GM18873 (cell line): ENCODE measurements around the gene DYNLRB1.
"Not testable (repeated sequence)": the region's sequence is repeated elsewhere in the genome, so short reads cannot be mapped to it uniquely, and the experiment has no call there.

Experiments used
- ATAC-seq: cut with Tn5 transposase; IDR thresholded peaks from one replicate; pipeline ENCODE4 v1.9.1; 2021; ENCODE audit warnings: mild to moderate bottlenecking, moderate library complexity, moderate number of reproducible peaks; ENCODE audit not compliant: unreplicated experiment, low FRiP score

DYNLRB1 gene

DNA sequence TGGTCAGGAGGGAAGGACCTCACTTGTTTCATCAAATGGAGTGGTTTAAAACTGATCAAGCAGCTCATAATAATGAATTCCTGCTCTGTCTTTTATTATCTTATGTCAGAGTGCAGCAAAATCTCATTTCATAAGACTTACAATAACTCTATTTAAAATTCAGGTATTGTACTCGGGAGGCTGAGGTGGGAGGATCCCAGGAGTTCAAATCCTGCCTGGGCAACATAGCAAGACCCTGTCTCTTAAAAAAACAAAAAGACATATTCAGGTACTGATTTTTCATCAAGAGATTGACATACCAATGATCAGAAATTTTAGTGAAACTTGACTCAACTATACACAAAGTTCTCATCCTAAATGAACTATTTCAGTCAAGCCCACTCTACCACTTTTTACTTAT is 5.6 kb upstream of the DYNLRB1 start:
- ATAC-seq, result no peak

- ATAC-seq, result no peak
These were observed 4.3 kb upstream of the DYNLRB1 start for GRCh38 chr20:34511891-34512265.

DNA sequence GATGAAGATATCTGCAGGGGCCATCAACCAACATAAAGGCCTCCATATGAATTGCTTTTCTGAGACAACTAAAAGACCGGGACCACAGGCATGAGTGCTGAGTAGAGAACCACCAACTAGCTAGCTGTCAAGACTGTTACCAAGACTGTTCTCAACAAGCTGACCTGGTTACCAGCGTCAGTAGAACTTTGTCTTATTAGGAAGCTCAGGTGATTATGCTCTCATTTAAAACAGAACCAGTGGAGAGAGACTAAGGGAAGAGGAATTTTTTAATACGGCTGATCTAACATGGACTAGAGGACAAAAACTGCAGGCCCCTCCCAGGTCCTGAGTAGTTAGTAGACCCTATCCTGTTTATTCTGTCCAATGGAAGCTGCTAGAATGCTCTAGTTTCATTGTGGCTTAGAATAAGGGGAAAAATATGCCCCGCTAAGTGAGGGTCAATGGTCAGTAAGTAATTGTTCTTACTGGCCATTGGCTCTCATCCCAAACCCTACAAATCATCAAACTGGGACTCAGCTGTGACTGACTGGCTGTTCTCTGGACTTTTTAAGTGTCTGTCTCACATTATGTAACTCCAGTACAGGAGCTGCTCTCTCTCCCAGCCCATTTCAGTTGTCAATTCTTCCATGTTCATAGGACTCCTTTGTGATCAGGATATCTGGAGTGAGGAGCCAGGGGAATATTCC is 3.8 kb upstream of the DYNLRB1 start:
- ATAC-seq, result no peak

- no peak for ATAC-seq
These were observed 3.2 kb upstream of the DYNLRB1 start for GRCh38 chr20:34512955-34513419.

GRCh38 chr20:34514034-34514433 is 2.2 kb upstream of the DYNLRB1 start:
- not testable (repeated sequence) for ATAC-seq

GRCh38 chr20:34514897-34515483 is 1.2 kb upstream of the DYNLRB1 start:
- ATAC-seq, result no peak

GRCh38 chr20:34515484-34516246 is 557 bp upstream of the DYNLRB1 start:
- peak; percentile 40 for ATAC-seq

DNA sequence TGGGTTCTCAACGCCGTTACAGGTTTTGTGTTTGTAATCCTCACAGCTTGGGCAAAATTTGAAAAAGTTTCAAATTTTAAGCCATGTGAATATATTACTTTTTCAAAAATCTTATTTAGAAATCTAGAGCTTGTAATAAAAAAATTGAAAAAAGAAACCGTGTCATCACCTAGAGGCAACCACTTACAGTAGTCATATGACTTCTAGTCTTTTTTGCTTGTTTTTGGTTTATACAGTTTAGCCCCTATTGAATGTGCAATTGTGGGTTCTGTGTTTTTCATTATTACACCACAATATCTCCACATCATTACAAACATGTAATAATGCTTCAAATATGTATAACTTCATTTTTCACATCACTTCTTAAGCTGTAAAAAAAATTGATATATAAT is 888 bp downstream of the DYNLRB1 start:
- no peak for ATAC-seq

DNA sequence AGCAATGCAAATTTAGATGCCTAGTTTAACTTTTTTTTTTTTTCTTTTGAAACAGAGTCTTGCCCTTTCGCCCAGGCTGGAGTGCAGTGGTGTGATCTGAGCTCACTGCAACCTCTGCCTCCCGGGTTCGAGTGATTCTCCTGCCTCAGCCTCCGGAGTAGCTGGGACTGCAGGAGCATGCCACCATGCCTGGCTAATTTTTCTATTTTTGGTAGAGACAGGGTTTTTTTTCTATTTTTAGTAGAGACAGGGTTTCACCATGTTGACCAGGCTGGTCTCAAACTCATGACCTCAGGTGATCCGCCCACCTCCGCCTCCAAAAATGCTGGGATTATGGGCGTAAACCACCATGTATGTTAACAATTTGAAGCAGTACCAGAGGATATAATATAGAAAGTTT is 2.6 kb downstream of the DYNLRB1 start:
- not testable (repeated sequence) for ATAC-seq

- ATAC-seq, result not testable (repeated sequence)
These were observed 3.6 kb downstream of the DYNLRB1 start for GRCh38 chr20:34519841-34520240.

DNA sequence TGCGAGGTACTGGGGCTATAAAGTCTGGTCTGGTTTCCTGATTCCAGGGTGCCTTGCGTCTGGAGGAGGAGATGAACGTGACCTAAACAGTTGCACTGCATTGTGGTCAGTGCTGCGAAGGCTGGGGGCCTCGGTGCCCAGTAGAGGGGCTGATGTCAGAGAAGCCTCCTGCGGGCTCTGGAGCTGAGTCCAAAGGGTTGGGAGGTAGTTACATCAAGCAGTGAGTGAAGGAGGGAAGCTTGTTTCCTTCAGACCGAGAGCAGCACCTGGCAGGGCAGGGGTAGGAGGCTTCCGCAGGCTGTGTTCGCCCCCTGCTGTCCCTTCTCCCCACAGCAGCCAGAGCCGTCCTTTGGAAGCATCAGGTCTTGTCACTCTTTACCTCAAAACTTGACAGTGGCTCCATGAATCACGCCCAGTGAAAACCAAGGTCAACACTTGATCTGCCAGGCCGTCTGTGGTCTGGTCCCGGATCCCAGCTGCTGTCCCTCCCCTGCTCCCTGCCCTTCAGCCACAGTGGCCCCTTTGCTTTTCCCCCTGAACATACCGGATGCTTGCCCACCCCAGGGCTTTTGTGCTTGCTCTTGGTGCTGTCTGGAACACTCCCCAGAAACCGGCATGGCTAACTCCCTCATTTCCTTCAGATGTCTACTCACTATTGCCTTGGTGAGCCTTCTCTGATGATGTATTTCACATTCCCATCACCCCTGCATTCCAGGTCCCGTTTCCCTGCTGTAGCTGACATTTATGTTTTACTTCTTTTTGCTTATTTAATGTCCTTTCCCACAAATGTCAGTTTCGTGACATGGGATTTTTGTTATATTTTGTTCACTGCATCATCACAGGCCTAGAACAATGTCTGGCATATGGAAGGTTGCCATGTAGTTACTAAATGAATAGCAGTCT is 7.0 kb downstream of the DYNLRB1 start:
- no peak for ATAC-seq

DNA sequence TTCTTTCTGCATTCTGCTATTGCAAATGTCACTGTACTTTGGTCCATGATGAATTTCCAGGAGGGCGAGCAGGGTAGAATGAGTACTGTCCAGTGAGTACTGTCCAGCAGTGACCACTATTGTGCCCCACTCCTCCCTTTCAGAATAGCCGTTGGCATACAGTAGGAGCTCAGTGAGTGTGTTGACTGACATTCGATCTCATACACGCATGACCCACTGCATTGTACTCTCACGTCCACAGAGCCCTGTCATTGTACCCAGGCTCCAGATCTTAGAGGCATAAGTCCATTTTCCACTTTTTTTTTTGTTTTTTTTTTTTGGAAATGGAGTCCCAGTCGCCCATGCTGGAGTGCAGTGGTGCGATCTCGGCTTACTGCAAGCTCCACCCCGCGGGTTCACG is 8.2 kb downstream of the DYNLRB1 start:
- no peak for ATAC-seq

GRCh38 chr20:34525342-34525708 is 9.1 kb downstream of the DYNLRB1 start:
- no peak for ATAC-seq

- ATAC-seq, result no peak
These were observed 9.6 kb downstream of the DYNLRB1 start for GRCh38 chr20:34525709-34526416.

- no peak for ATAC-seq
These were observed 10.2 kb downstream of the DYNLRB1 start for GRCh38 chr20:34526466-34526865.

DNA sequence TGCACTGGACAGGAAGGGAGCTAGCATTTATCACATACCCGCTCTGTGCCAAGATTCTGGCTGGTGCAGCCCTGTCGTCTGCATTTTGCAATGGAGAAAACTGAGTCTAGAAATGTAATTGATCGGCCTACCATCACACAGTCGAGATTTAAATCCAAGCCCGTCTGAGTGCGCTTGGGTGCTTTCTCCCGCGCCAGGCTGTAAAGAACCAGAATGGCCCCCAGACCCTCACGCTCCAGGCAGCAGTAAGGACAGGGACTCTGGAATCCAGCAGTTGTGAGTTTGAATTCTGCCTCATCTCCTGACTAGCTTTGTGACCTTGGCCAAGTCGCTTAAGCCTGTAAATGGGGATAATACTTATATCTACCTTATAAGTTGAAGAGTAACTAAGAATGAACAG is 10.8 kb downstream of the DYNLRB1 start:
- no peak for ATAC-seq

- no peak for ATAC-seq
These were observed 12.7 kb downstream of the DYNLRB1 start for GRCh38 chr20:34528921-34529297.

- ATAC-seq, result no peak
These were observed 13.5 kb downstream of the DYNLRB1 start for GRCh38 chr20:34529742-34530141.

DNA sequence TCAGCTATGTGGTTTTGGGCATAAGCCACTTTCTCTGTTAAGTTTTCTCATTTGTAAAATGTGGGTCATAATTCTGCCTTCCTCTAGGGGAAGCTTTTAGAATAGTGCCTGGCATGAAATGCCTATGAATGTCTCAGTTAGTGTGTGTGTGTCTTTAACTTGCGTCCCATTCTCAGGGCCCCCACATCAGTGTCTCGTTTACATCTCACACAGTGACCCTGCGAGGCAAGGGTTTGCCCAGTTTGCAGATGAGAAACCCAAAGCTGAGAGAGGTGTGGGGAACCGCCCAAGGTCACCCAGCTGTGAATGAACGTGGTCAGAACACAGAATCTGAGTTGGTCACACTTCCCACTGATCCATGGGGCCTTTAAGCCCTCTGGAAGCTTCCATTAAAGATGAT is 14.1 kb downstream of the DYNLRB1 start:
- ATAC-seq, result no peak

GRCh38 chr20:34531608-34532265 is 15.5 kb downstream of the DYNLRB1 start:
- ATAC-seq, result no peak
